ENCODE measurements around the gene POU2F2.

The POU2F2 gene

GRCh38 chr19:42132030-42132628 is at the start of gene POU2F2:
POU2F2 (minus strand) TSS chr19:42132446; CDS start chr19:42132411, 35 bp downstream.
- DNase-seq, result peak; percentile 90

- DNase-seq, result no peak
These were observed 46.8 kb upstream of the POU2F2 start for GRCh38 chr19:42178791-42179674.

DNA sequence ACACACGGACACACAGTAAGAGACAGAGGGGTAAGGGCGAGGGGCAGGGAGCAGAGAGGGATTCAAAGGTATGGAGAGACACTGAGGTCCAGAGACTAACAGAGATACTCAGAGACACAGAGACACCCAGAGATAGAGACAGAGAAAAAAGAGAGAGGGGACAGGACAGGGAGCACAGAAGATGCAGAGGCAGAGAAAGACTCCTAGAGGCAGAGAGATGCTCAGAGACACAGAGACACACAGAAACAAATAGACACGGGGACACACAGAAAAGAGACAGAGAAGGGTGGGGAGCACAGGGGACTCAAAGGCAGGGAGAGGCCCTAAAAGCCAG is 45.4 kb upstream of the POU2F2 start:
- DNase-seq, result no peak

DNA sequence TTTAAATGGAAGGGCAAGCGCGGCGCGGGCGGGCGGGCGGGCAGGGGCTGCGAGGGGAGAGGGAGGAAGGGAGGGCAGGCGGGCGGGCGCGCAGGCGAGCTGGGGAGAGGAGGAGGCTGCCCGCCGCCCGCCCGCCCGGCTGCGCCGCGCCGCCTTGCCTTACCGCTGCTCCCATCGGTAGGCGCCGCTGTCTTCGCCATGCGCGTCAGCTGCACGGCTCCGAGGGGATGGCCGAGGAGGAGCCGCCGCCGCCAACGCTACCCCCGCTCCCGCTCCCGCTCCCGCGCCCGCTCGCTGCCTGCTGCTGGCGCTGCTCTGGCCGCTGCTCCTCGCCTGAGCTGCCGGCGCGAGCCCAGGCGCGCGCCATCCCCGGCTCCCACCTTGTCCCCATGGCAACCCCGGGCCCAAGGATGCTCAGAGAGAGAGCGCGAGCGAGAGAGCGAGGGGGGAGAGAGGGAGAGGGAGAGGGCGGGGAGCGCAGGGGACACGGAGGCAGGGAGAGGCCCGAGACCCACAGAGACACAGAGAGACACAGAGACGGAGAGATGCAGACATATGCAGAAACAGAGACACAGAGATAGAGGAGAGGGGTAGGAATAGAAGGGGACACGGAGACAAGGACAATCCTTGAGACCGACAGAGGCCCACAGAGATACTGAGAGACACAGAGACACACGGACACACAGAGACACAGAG is 44.9 kb upstream of the POU2F2 start:
- peak; percentile 87 for DNase-seq

DNA sequence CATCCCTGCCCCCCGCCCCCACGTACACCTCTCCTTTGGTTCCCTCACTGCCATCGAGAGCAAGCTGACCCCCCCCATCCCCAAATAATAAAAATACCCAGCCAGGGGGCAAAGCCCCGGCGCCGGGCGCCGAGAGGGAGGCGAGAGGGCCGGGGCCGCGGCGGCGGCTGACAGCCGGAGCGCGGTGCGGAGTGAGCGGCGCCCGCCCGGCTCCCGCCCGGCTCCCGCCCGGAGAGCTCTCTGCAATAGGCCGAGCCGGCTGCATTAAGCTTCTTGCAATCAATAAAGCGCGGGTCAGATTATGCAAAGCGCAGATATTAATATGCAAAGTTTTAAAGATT is 44.4 kb upstream of the POU2F2 start:
- no peak for DNase-seq

DNA sequence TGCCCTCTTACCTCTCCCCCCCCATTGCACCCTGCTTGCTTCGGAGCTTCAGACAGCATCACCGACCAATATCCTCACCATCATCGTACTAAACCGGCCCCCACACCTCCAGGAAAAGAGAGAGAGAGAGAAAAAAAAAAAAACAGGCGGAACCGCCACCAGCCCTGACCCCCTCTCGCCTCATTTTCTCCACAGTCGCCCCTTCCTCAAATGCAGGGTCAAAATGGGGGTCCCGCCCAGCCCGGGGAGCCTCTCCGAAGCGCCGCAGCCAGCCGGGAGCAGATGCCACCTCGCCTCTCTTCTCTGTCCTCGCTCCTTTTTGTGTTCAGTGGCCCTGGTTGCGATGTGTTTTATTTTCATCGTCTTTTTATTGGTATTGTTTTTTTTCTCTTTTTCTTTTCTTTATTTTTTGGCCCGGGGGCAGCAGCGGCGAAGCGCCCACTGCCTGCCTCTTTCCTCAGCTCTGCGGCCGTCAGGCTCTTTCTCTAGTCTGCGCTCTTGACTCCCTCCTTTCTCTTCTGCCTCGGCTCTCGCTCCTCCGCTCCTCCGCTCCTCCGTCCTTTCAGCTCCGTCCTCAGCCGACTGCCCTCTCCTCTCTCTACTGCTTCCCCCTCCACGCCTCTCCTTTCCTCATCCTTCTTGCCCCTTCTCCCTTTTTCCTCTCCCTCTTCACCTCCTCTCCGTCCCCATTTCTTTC is 43.9 kb upstream of the POU2F2 start:
- no peak for DNase-seq

- no peak for DNase-seq
These were observed 42.9 kb upstream of the POU2F2 start for GRCh38 chr19:42174958-42175734.

DNA sequence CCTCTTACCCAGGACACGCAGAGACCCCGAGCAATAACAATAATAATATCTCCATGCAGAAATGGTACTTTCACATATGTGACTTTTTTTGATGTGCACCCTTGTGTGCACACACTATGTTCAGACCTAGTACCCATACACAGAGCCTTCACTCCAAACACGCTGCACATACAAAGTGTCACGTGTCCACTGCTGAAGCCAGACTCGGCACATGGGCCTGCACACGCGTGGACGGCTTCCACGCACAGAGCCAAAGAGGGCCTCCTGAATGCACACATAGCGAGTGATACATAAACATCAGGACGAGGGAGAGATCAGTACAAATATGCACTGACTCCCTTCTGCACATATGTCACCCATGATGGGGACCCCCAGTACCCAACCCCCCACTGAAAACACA is 41.9 kb upstream of the POU2F2 start:
- no peak for DNase-seq

GRCh38 chr19:42173695-42174094 is 41.4 kb upstream of the POU2F2 start:
- no peak for DNase-seq

- no peak for DNase-seq
These were observed 40.0 kb upstream of the POU2F2 start for GRCh38 chr19:42172261-42172660.

- DNase-seq, result no peak
These were observed 38.5 kb upstream of the POU2F2 start for GRCh38 chr19:42170715-42171114.

DNA sequence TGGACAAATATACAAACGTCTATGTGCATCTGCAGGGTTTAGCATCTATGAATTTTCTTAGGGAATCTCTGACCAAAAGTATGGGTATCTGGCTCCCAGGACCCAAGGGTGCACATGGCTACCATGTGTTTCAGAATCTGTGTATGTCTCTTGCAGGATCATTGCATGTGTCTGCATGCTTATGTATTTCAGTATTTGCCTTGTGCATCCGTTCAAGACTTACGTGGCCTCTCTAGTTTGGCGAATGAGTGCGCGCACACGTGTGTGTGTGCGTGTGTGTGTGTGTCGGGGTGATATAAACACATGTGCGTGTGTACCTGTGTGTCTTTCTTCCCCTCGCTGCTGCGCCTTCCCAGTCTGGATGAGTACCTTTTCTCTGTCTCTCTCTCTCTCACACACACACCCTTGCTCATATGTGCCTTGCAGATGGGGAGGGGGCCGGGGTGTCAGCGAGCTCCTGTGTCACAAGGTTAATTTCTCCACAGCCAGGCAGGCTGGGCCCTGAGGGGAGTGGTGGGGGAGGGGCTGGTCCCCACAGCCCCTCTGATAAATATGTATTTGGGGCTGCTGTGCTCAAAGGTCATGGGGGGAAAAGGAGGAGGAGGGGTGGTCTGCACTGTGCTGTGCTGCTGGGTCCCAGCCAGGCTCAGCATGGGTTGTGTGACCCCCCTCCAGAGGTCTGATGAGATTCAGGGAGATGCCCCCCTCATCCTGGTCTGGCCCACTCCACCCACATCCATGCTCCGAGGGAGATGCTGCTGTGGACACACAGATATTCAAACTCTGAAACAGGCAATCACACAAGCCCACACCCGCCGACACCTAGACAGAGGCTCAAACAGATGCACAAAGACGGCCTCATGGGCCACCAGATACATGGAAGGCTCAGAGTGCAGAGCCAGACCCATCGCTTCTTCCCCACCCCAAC is 37.5 kb upstream of the POU2F2 start:
- no peak for DNase-seq

- DNase-seq, result no peak
These were observed 36.0 kb upstream of the POU2F2 start for GRCh38 chr19:42168206-42168605.

DNA sequence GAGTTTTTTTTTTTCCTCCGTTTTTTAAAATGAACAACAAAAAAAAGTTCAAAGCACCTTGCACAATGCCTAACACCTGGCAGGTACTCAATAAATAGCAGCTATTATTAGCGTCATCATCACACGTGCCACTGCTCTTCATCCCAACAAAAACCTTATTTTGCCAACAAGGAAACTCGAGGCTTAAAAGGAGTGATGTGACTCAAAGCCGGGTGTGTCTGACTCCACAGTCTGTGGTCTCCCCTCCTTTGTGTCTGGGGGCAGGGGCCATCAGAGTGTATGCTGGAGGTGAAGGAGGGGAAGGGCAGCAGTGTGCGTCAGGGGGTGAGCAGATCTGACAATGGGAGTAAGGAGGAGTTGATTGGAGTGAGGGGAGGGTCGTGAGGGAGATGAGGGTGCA is 34.1 kb upstream of the POU2F2 start:
- DNase-seq, result no peak

GRCh38 chr19:42165146-42165545 is 32.9 kb upstream of the POU2F2 start:
- no peak for DNase-seq

DNA sequence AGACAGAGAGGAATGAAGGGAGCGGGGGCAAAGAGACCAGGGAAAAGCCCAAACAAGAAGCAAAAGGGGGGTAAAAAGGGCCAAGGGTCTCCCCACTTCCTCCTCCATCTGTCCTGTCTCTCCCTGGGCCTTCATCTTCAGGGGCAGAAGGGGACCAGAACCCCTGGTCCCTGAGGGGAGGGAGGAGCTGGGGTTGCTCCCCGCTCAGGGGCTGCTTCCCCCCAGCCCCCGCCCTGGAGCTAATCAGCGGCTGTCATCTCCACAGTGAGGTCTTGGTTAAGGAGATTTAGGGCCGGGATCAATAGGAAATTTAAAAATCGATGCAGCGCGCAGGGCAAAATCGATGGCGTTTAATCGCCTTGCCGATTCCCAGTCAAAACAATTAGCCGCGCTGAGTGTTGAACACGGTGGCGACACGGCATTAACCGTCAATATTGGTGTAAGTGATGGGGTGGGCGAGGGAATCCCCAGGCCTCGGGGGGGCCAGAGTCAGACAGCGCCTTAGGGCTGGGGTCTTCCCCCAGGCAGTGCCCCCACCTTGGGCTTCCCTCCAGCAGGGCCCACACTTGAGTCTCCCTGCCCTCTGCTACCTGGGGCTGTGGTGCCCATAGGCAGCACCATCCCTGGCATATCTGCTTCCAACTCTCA is 29.5 kb upstream of the POU2F2 start:
- no peak for DNase-seq

- no peak for DNase-seq
These were observed 27.7 kb upstream of the POU2F2 start for GRCh38 chr19:42159942-42160341.

DNA sequence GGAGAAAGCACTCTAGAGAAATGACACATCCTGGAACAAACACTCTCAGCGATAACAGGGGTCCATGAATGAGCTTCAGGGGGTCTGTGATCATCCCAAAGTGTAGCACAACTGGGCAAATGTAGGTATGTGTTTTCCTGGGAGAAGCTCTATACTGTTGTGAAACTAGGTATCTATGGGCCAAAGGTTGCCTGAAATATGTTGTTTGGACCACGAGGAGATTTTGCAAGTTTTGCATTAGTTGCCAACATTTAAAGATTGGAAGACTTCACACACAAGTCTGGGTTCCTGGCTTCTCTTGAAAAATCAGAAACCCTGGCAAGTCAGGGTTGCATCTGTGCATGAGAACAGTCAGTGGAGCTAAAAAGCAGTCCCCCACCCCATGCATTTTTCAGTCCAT is 26.7 kb upstream of the POU2F2 start:
- no peak for DNase-seq

GRCh38 chr19:42156571-42156970 is 24.3 kb upstream of the POU2F2 start:
- no peak for DNase-seq

GRCh38 chr19:42155796-42156195 is 23.6 kb upstream of the POU2F2 start:
- DNase-seq, result no peak

Data from activated CD8-positive, alpha-beta memory T cell treated with anti-CD3 and anti-CD28 coated beads, Interleukin-2, amount 50 U/mL, for 48 hours (primary cell).